Embryonic facial prominence (tissue), 1 donor: ENCODE data around the gene MAPK7.
A peak's percentile ranks its signal among the peaks of the same experiment; 100 is the strongest.
"Not testable (repeated sequence)": the region's sequence is repeated elsewhere in the genome, so short reads cannot be mapped to it uniquely, and the experiment has no call there.

Experiments used
- DNase-seq: peaks from one replicate; pipeline ENCODE4 v3.0.0-alpha.2; 2016; ENCODE audit errors: extremely low spot score

Gene MAPK7

DNA sequence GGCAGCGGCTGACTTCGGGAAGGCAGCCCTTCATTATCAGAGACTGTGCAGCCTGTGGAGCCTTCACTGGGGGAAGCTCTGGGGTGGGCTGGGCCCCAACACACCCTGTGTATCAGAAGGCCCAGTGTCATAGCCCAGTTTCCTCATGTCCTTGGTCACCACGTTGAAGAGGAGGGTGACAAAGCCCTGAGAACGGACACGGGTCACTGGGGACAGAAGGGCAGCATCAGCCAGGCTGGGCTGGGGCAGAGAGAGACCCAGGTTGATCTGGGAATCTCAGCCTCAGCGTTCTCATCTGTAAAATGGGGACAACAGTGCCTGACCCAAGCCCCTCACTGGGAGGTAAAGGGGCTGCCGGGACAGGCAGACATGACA, 35.1 kb upstream of the MAPK7 start:
- DNase-seq: no peak

DNA sequence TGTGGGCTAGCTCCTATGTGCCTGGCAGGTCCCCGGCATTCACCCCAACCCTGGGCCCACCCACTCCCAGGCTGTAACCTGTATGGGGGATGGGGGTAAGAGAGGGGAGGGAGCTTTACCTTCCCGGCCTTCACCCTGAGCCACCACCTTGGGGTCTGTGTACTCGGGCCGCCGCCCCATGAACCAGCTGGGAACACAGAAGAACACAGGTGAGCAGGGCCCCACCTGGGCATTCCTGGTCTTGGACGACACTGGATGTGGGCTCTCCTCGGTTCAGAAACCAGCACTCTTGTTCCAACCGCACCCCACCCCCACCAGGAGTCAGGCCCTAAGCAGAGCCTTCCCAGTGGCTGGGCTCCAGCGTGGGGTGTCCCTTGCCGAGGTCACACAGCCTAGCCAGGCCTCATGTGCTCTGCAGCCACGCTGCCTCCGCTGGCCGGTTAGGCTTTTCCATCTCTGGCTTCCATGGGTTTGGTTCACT, 34.6 kb upstream of the MAPK7 start:
- DNase-seq: no peak

DNA sequence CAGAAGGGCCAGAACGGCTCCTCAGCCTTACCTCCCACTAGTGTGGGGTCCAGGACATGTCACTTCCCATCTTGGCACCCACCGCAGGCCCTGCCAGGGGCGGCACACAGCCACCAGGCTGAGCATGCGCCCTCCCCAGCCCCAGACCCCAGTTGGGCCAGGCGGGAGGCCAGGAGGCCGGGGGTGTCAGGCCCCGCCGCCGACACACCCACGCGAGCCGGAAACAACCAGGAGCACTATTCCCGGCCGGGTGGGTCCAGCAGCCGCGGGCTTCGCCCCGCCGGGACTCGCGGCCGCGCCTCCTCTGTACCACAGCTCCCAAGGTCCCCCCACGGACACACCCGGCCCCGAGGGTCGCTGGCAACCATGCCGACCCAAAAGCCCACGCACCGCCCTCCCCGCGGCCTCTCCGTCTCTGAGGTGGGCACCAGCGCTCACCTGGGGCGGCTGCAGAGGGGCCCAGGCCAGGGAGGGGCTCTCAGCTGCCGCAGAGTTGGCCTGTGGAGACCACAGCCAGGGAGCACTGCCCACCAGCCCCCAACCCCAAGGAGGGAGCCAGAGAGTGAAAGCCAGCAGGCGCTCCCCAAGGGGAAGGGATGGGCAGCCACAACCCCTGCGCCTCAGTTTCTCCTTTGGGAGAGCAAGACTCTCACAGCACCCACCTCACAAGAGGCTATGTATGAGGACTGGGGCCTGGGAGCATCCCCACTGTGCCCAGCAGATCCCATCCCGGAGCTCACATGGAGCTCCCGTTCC, 33.8 kb upstream of the MAPK7 start:
- DNase-seq: no peak

DNA sequence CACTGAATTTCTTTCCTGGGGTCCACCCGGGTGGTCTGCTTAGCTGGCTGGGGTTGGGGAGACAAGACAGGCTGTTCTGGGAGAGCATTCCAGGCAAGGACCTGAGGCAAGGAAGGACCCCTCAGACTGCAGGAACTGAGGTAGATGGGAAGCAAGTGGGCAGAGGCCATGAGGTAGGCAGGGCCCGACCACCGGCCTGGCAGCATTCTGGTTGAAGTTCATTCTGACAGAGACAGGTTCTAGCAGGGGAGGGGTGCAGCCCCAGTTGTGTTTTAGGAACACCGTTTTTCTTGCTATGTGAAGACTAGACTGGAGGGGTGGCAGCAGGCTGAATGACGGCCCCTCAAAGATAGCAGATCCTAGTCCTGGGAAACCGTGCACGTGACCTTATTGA, 33.2 kb upstream of the MAPK7 start:
- no peak for DNase-seq

DNA sequence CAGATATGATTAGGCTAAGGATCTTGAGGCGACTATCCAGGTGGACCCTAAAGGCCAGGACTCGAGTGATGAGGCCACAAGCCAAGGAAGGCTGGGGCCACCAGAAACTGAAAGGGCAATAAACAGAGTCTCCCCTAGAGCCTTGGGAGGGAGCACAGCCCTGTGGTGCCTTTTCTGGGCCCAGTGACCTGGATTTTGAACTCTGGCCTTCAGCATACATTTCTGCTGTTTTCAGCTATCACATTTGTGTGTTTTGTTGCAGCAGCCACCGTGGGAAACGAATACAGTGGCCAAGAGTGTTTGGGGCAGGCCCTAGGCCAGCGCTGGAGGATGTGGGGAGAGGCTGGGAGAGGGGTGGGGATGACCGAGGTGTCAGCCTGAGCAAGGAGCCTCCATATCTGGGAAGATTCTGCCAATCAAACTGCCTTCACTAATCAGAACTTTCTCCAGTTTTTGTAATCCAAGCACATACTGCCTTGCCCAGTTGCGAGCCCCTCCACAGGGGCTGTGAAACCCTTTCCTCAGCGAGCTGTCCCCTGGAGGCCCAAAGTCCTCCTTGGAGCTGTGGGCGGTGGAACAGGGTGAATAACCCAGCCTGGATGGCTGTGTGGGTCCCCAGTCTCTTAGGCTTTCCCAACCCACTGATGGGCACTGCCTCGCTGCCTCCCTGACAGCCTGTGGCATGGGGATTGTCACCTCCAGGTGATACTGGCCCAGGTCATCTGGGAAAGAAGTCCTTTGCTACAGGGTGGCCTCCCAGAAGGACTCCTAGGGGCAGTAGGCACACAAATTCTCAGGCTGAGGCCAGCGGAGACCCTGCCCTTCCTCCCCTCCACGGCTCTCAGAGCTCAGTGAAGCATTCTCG, 32.6 kb upstream of the MAPK7 start:
- DNase-seq: no peak

DNA sequence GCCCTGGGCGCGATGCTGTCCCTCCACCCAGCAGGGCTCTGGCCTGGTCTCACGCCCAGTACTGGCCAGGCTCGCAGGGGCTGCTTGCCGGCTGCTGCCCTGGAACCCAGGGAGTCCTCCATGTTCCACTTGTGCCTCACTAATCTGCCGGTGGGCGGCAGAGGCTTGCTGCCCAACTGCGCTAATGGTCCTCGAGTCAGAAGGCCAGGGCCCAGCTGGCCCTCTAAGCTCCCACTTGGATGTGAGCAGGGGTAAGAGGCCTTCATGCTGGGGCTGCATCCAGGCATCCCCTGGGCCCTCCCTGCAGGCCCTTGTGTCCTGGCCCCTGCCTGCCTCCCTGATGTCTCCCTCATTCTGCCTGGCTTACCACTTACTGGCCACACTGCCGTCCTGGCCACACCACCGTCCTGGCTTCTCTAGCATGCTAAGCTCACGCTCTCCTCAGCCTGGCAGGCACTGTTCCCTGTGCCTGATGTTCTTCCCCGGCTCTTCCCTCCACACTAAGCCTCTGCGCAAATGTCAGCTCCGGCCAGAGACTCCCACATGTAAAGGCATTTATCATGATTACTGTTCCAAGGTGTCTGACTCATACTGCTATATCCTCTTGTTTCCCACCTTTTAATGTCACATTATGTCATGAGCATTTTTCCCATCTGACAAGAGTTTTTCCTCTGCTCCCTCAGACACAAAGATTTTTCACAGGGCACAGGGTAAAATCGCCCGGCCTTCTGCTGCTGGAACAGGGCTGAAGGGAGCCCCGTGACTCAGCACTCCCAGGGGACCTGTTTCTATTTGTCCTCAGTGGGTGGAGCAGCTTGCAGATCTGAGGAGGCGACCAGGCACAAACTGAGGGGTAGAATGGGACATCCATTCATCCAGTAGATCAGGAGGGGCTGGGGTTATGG, 31.7 kb upstream of the MAPK7 start:
- no peak for DNase-seq

DNA sequence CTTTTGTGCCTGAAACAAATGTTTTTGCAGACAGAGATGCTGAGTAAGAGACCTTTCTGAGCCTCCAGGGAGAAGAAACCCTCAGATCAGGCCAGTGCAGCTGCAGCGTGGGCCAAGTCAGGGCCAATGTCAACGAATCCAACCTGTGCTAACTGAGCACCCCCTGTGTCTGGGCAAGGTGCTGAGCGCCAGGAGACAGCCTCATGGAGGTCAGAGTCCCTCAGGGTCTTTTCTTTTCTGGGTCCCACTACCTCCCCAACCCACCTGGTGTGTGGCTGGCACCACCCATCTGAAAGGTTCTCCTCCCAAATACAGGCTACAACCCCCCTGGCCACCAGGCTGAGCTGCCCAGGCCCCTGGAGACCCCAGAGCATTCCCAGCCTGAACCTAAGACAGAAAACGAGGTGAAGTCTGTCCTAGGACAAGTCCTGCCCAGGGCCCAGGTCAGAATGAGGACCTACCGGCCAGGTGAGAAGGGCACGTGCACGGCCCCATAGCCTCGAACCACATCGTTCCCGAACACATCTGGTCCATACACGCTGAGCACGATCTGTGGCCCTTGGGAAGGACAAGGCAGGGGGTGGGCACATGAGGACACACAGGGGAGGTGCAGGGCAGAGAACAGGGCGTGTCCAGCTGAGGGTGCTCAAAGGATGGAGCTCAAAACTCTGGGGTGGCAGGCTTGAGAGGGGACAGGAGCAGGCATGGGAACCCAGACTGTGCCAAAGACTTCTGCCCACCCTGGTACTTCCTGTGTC, 30.8 kb upstream of the MAPK7 start:
- no peak for DNase-seq

DNA sequence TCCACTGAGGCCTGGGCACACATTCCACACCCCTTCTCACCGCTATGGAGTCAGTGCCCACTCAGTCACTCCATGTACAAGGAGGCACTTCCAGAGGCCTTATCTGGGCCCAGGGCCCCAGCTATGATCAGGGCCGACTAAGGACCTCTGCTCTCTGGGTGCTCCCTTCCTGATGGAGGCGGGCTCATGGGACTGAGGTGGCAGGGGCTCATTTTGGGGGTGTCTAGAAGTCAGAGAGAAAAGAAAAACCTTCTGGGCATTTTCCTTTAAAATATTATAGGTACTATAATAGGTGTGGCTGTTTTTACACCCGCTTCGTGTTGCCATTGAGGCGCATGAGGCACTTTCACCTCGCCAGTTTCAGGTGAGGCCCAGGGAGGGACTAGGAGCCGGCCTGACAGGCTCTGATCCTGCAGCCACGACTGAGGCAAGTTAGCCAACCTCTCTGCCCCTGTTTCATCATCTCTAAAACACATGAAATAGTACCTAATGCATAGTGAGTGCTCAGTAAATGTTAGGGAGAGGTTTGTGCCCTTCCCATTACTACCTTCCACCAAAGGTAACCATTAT, 30.1 kb upstream of the MAPK7 start:
- DNase-seq: no peak

DNA sequence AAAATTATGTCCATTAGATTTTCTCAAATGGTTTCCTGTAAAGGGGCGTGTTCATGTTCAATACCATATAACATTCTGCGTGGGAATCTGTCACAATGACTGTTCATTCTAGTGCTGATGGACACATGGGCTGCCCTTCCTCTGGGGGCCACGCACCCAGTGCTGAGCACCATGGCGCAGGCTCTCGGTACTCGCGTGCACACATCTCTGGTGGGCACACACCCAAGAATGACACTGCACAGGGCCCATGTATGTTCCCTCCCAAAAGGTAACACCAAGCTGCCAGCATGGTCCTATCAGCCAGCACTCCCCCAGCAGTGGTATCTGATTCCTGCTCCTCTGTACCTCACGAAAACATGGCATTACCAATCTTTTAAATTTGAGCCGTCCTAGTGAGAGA, 29.5 kb upstream of the MAPK7 start:
- DNase-seq: no peak

DNA sequence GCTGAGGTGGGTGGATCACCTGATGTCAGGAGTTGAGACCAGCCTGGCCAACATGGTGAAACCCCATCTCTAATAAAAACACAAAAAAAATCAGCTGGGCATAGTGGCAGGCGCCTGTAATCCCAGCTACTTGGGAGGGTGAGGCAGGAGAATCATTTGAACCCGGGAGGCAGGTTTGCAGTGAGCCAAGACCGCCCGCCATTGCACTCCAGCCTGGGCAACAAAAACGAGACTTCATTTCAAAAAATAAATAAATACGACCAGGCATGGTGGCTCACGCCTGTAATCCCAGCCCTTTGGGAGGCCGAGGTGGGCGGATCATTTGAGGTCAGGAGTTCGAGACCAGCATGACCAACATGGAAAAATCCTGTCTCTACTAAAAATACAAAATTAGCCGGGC, 24.9 kb upstream of the MAPK7 start:
- not testable (repeated sequence) for DNase-seq

DNA sequence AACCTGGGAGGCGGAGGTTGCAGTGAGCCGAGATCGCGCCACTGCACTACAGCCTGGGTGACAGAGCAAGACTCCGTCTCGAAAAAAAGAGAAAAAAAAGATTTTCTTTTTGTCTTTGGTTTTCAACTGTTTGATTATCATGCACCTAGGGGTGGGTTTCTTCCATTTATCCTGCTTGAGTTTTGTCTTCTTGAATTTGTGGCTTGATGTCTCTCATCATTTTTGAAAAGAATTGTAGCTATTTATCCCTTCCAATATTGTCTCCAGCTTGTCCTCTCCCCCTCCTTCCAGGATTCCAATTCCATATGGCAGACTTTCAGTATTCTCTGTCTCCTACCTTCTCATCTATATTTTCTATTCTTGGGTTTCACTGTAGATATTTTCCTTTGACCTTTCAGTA, 23.6 kb upstream of the MAPK7 start:
- no peak for DNase-seq

DNA sequence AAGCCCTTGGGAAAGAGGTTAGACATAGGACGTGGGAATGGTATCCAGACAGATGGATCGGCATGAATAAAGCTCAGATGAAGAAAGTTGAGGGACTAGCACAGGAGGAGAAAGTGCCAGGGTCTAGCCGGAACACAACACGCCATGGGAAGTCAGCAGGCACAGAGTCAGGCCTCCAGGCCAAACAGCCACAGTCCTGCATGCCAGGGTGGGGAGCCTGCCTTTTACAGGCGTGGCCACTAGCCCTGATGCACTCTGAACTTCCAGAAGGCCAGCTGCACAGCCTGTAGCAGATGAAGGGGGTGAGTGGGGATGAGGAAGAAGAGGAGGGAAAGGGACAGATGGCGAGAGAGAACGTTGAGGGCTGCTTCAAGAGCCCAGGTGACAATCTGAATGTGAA, 20.9 kb upstream of the MAPK7 start:
- no peak for DNase-seq

DNA sequence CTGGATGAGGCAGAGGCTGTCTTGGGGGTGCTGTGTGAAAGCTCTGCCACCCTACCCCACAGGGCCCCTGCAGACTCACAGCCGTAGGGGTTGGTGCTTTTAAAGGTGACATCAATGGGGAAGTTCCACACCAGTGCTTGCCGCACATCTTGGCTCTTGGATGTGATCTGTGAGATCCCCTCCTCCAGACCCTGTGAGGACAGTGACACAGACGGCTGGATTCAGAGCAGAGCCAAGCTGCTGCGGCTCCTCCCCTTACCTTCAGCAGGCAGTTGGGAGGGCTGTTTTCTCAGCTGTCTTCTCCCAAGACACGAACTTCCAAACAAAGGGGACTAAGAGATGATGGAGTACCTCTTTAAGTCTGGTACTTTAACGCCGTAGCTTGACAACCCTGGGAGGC, 20.5 kb upstream of the MAPK7 start:
- no peak for DNase-seq

DNA sequence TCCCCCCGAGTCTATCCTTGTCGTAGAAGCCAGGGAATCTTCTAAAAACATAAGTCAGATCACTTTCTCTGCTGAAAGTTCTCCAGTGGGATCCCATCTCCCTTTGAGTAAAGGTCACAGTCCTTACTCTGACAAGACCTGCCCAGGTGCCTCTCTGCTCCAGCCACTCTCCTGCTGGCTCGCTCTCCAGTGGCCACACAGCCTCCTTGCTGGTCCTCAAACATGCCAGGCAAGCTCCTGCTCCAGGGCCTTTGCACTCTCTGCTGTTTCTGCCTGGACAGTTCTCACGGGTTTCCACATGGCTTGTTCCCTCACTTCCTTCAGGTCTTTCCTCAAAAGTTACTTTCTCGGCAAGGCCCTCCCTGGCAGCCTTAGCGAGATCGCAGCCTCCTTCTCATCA, 19.1 kb upstream of the MAPK7 start:
- no peak for DNase-seq

DNA sequence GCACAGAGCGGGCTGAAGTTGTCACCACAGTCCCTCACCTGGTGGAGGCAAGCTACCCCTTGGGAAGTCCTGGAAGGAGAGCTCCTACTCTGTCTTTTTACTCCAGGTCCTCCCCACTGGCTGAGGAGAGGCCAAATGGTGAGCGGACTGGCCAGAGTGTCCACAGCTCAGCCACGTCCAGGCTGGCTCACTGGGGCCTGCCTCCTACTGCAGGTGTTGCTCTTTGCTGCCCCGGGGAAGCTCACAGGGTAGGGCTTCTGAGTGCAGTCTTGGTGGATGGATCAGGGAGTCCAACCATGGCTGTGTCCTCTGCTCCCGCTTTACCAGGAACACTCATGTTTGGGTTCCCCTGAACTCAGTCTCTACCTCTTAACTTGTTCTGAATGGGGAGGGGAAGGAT, 18.4 kb upstream of the MAPK7 start:
- no peak for DNase-seq

DNA sequence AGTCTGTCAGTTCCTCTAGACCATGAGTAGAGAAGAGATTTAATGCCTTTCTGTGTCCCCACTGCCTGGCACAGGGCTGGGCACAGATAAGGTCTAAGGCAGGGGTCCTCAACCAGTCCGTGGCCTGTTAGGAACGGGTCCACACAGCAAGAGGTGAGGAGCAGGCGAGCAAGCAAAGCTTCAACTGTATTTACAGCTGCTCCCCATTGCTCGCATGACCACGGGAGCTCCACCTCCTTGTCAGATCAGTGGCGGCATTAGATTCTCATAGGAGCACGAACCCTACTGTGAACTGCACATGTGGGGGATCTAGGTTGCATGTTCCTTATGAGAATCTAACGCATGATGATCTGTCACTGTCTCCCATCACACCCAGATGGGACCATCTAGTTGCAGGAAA, 17.5 kb upstream of the MAPK7 start:
- DNase-seq: no peak

DNA sequence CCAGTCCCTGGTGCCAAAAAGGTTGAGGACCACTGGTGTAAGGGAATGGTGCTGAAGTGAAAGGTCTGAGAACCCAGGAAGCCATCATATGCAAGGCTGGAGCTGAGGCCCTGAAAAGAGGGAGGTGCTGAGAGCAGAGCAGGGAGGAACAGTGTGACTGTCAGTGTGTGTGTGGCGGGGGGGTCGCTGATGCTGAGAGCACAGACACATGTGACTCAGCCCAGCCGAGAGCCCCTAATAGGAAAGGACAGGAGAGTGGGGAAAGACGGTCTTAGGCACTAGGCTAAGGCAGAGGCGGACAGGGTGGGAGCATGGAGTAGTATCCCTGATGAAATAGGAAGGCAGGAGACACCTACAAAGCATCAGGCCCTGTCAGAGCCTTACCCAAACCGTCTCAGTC, 17.0 kb upstream of the MAPK7 start:
- no peak for DNase-seq

DNA sequence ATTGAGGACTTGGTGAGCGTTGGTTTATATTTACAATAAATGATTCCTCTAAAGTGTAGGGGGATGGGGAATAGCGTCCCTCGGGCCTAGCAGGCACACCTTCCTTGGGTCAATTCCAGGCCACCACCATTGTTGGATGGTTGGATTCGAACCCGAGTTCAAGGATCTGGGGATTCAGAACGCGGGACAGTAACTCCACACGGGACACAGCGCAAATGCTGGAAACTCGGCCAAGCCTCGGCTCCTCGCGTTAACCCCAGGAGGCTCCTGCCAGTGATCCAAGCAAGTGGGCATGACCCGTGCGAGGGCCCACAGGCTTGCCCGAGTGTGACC, 16.4 kb upstream of the MAPK7 start:
- DNase-seq: no peak

DNA sequence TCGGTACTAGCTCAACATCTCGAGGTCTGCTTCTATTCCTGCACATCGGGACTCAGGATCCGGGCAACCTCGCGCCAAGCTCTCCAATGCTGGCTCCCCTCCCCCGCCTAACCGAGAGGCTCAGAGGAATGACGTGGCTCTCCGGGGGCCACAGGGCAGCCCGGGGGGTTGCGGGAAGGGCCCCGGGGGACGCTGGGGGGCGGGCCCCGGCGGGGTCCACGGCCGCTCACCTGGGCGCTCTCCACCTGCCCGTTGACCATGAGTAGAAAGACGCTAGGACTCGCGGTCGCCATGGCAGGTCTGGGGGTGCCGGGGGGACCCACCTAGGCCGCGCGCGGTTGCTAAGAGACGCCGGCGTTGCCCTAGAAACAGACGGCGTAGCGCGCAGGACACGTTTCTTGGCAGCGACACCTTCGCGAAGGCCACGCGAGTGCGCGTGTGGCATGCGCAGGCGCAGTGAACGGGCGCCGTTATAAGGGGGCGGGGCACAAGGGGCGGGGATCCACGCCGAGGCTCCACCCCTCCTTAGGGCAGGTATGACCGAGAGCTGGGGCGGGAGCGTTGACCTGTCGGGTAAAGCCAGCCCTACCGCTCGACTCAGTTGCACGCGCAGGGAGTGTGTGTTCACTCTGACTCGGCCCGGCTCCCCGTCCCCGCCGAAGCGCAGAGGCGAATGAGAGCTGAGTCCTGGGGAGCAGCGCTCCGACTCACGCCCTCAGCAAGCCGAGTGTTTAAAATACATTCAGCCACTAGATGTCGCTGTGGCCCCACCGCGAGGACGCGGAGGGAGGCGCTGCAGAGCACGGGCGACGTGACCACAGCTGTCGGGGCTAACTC, 15.8 kb upstream of the MAPK7 start, which contains the start of gene B9D1:
Gene B9D1 (minus strand): TSS at position 447 of the 837 bp plus-strand sequence. CDS start 154 bp downstream, at position 293.
- peak; percentile 84 for DNase-seq

DNA sequence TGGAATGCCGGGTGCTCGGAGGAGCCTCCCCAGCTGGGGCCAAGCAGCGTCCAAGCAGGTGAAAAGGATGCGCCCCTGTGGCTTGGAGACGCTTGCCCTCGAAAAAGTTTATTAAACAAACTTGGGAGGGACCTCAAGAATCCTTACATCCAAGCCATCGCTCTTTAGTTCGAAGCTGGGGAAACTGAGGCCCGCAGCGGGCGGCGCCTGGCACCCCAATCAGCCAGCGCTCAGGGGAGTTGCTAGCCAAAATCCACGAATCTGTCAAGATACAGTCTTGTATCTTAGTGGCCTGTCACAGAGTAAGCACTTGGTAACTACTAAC, 15.2 kb upstream of the MAPK7 start:
- DNase-seq: no peak
